GM20431 (cell line): ENCODE data around the gene CTSZ.

Source experiments
- in situ Hi-C: fragments of 300-500 bp; cut with MseI, MboI; formaldehyde crosslinking; loops from one replicate; pipeline ENCODE4 v1.15.0; 2020; ENCODE audit warnings: low sequenced_read_pairs; ENCODE audit not compliant: unreplicated experiment

The CTSZ gene

GRCh38 chr20:59032023-59032712, 25.1 kb upstream of the CTSZ start, which contains the start of gene ATP5F1E:
TSS of gene ATP5F1E (minus strand) at chr20:59032335. CDS start at chr20:59032251, 84 bp downstream.
- in situ Hi-C loops = no loop called here

- in situ Hi-C loops = no loop called here
Measured at GRCh38 chr20:59031564-59032022, 24.5 kb upstream of the CTSZ start.

DNA sequence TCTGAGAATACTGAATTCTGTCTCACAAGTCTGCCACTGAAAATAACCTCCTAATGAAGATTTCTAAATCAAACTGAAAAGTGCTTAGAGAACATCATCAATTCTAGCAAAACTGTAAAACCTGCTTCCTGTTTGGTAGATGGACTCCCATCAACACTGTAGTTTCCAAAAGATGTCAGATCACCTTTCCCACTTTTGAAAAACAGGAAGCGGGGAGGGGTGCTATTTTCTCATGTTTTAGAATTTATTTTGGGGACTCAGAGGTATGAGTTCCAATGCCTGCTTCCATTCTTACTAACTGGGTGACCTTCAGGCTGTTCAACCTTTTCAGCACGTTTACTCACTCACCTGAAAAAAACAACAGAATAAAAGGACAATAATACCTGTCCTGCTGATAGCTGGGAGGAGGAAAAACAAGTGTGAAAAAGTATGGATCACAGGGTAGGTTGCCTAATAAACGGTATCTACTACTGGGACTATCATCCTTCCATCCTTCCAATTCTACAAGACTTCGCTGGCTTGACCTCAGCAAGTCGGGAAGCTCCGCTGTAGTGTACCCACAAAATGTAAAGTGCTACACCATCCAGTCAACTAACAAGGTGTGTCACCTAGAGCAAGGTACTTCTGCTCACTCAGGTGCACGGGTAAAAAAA, 24.0 kb upstream of the CTSZ start:
- in situ Hi-C loops = no loop called here

DNA sequence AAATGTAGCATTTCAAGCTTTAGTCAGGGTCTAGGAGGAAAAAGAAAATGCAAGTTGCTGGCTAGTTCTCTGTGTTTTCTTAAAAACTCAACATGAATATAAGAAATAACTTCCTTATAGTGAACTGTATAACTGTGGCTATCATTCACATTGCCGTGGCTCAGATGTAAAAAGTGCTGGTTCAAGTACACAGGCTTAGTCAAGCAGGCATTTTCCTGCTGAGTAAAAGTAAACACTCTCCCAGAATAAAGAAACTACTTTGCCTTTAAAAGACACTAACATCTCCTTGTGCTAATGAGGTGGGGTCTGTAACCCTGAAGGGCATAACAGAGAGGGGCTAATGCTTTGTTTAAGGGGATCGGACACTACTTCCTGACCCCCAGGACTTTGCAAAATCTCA, 21.8 kb upstream of the CTSZ start:
- in situ Hi-C loops = no loop called here

GRCh38 chr20:59027741-59028320, 20.8 kb upstream of the CTSZ start:
- in situ Hi-C loops = no loop called here

DNA sequence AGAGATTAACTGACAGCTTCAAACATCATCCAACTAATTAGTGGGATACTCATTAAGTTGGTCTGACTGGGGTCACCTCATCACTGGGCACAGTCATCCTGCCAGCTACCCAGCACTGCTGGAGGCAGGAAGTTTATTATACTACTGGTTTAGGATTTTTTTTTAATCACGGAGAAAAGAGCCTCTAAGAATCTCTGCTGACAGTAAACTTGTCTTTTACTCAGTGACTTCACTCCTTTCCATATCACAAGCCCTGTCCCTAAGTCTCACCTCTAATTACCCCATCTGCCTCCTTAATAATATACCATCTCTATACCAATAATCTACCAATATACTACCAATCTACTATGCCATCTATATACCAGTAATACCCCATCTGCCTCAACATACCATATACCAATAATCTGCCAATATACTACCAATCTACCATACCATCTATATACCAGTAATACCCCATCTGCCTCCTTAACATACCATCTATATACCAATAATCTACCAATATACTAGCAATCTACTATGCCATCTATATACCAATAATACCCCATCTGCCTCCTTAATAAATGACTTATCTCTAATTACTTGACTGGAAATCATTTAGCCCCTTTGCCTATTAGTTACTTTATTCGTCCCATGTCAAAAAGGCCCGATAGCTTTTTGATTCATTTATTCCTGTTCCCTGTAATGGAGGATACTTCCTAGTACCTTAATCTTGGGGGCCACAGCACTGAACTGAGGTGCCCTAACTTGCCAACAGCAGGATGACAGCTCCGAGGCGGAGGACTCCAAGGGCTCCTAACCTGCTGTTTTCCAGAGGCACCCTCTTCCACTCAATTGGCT, 20.1 kb upstream of the CTSZ start:
- in situ Hi-C loops = no loop called here

- in situ Hi-C loops = no loop called here
Measured at GRCh38 chr20:59025511-59025910, 18.5 kb upstream of the CTSZ start.

- in situ Hi-C loops = no loop called here
Measured at GRCh38 chr20:59025086-59025485, 18.0 kb upstream of the CTSZ start.

DNA sequence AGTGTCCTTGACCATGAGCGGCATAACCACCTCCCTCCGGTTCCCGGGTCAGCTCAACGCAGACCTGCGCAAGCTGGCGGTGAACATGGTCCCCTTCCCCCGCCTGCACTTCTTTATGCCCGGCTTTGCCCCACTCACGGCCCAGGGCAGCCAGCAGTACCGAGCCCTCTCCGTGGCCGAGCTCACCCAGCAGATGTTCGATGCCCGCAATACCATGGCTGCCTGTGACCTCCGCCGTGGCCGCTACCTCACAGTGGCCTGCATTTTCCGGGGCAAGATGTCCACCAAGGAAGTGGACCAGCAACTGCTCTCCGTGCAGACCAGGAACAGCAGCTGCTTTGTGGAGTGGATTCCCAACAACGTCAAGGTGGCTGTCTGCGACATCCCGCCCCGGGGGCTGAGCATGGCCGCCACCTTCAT, 17.1 kb upstream of the CTSZ start:
- in situ Hi-C loops = no loop called here

- in situ Hi-C loops = no loop called here
Measured at GRCh38 chr20:59023616-59024015, 16.6 kb upstream of the CTSZ start.

GRCh38 chr20:59022754-59023153, 15.7 kb upstream of the CTSZ start:
- in situ Hi-C loops = no loop called here

GRCh38 chr20:59020938-59021551, 14.0 kb upstream of the CTSZ start:
- in situ Hi-C loops = no loop called here

GRCh38 chr20:59019217-59019616, 12.2 kb upstream of the CTSZ start, which contains the start of gene TUBB1:
TSS of gene TUBB1 (plus strand) at chr20:59019429. CDS start at chr20:59019523, 94 bp downstream.
- in situ Hi-C loops = no loop called here

DNA sequence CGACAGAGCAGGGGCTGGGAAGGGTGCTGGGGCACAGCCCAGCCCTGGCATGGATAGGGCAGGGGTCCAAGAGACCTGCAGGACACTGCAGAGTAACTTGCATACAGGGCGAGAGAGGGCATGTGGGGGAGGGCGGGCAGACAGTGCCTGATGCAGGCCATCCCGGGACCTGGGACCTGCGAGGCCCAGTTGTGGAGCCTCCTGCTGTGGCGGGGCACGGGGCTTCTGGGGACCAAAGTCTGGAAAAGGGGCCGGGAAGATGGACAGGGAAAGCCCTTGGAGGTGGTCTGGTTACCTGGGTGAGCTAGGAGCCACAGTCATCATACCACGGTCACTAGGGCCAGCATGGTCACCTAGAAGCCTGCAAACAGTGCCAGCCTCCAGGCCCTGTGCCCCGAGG, 11.8 kb upstream of the CTSZ start:
- in situ Hi-C loops = no loop called here

- in situ Hi-C loops = no loop called here
Measured at GRCh38 chr20:59017493-59018231, 10.6 kb upstream of the CTSZ start.

DNA sequence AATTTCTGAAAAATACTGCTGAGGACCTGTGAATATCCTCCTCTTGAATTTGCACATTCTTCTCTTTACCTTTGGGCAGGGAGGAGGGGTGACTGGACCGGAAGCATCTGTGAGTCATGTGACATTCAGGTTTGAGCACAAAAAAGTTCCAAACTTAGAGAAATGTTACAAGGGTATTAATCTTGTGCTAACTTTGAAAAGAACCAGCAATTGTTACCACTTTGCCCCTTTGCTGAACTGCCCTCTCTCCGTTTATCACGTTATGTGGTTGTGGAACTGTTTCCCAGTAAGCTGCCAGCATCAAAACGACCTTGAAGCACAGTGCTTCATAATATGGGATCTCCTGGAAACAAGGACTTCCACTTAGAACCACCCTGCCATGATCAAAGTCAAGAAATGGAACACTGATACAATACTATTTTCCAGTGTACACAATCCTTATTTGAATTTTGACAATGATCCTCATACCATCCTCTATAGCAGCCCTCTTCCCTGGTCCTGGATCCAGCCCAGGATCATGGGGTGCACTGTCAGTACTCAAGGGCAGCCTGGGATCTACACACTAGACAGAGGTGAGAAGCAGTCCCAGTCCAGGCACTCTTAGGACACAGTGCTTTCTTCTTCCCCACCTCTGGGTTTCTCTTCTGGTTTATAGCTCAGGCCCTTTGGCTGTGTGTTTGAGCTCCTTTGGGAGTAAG, 9.9 kb upstream of the CTSZ start:
- in situ Hi-C loops = no loop called here

- in situ Hi-C loops = no loop called here
Measured at GRCh38 chr20:59015812-59016711, 9.0 kb upstream of the CTSZ start.

DNA sequence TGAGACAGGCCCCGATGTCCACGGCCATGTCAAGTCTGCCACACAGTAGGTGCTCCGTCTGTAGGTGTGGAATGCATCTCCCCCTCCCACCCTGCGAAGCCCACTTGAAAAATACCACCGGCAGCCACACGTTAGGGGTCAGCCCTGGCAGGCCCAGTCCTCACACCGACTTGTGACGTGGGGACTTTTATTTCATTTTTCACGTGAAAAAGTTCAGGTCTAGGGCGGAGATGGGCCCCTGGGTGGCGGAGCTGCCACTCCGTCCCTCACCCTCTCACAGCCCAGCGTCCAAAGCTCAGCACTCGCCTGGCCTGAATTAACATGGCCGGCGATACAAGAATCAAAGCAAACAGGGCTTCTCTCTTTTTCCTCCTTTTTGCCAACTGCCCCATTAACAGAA, 8.4 kb upstream of the CTSZ start:
- in situ Hi-C loops = no loop called here
